HEK293 (cell line): ENCODE results near the gene KIAA0232.

Experiments used
- CTCF ChIA-PET: fragments of 350-600 bp; formaldehyde crosslinking; extraction: SDS; loops from one replicate; lab custom pipeline; 2021; ENCODE audit warnings: antibody characterized with exemption; lab: Yijun Ruan, JAX
- POLR2A ChIA-PET: fragments of 300-600 bp; formaldehyde crosslinking; extraction: SDS; loops from one replicate; lab custom pipeline; 2020; ENCODE audit warnings: antibody characterized with exemption, inconsistent platforms; lab: Yijun Ruan, JAX
- H3K27ac ChIP-seq: fragments of 200-500 bp; sonication (Bioruptor generic); 2 replicates; pipeline ENCODE4 v1.5.1; 2014; ENCODE audit warnings: low read depth, low read length, control low read depth, inconsistent platforms; ENCODE audit errors: extremely low read depth
- H3K36me3 ChIP-seq, 2 experiments: fragments of 200-500 bp in 1 of 2; sonication (Bioruptor generic) in 1 of 2; 1 replicate in 1 of 2; 2 replicates in 1 of 2; pipeline ENCODE4 v1.5.1; 2014 to 2017; ENCODE audit warnings: inconsistent platforms in 2 of 2, low read length in 2 of 2; ENCODE audit not compliant: control insufficient read depth in 2 of 2, insufficient read depth in 1 of 2
- H3K4me1 ChIP-seq: fragments of 200-500 bp; sonication (Bioruptor generic); 2 replicates; pipeline ENCODE4 v1.5.1; 2014; ENCODE audit warnings: mild to moderate bottlenecking, low read length, inconsistent platforms; ENCODE audit not compliant: control insufficient read depth, insufficient read depth
- H3K4me3 ChIP-seq: 2 replicates; pipeline ENCODE4 v1.5.1; 2011; ENCODE audit warnings: low read depth, mild to moderate bottlenecking, control low read depth, low read length, moderate library complexity
- H3K9me3 ChIP-seq: fragments of 200-500 bp; sonication (Bioruptor generic); 2 replicates; pipeline ENCODE4 v1.5.1; 2014; ENCODE audit warnings: low read depth, low read length, inconsistent platforms; ENCODE audit not compliant: control insufficient read depth, insufficient read depth
- BCL11B ChIP-seq: fragments of 450-650 bp; formaldehyde crosslinking; IDR thresholded peaks from 2 replicates; pipeline ENCODE4 v1.5.1; 2016; ENCODE audit warnings: low read depth, missing biosample characterization, missing genetic modification characterization
- EGR2 ChIP-seq: fragments of 450-650 bp; formaldehyde crosslinking; IDR thresholded peaks from 2 replicates; pipeline ENCODE4 v1.5.1; 2016; ENCODE audit warnings: low read depth, missing biosample characterization, missing genetic modification characterization
- IKZF3 ChIP-seq: fragments of 450-650 bp; IDR thresholded peaks from 2 replicates; pipeline ENCODE4 v1.5.0; 2018; ENCODE audit warnings: missing biosample characterization, mild to moderate bottlenecking, missing genetic modification characterization, moderate library complexity
- RBAK ChIP-seq: fragments of 450-650 bp; formaldehyde crosslinking; IDR thresholded peaks from 2 replicates; pipeline ENCODE4 v1.5.1; 2016; ENCODE audit warnings: missing biosample characterization, missing genetic modification characterization
- SETDB1 ChIP-seq: IDR thresholded peaks from one replicate; pipeline ENCODE4 v1.6.1; 2017; ENCODE audit warnings: mild to moderate bottlenecking, low read length, moderate library complexity, mixed read lengths; ENCODE audit not compliant: insufficient read length
- ZBTB48 ChIP-seq: fragments of 450-650 bp; formaldehyde crosslinking; IDR thresholded peaks from 2 replicates; pipeline ENCODE4 v1.5.1; 2016; ENCODE audit warnings: missing biosample characterization, missing genetic modification characterization
- ZNF169 ChIP-seq: fragments of 450-650 bp; formaldehyde crosslinking; IDR thresholded peaks from 2 replicates; pipeline ENCODE4 v1.5.1; 2016; ENCODE audit warnings: missing biosample characterization, missing genetic modification characterization
- ZNF175 ChIP-seq: fragments of 450-650 bp; formaldehyde crosslinking; IDR thresholded peaks from 2 replicates; pipeline ENCODE4 v1.5.1; 2016; ENCODE audit warnings: missing biosample characterization, missing genetic modification characterization
- ZNF24 ChIP-seq: fragments of 450-650 bp; formaldehyde crosslinking; IDR thresholded peaks from 2 replicates; pipeline ENCODE4 v1.5.1; 2016; ENCODE audit warnings: missing biosample characterization, missing genetic modification characterization
- ZNF404 ChIP-seq: fragments of 450-650 bp; formaldehyde crosslinking; IDR thresholded peaks from 2 replicates; pipeline ENCODE4 v1.5.1; 2017; ENCODE audit warnings: missing biosample characterization, missing genetic modification characterization
- ZNF521 ChIP-seq: fragments of 450-650 bp; formaldehyde crosslinking; IDR thresholded peaks from 2 replicates; pipeline ENCODE4 v1.5.1; 2017; ENCODE audit warnings: missing biosample characterization, mild to moderate bottlenecking, missing genetic modification characterization
- ZNF558 ChIP-seq: fragments of 450-650 bp; formaldehyde crosslinking; IDR thresholded peaks from 2 replicates; pipeline ENCODE4 v1.5.1; 2016; ENCODE audit warnings: missing biosample characterization, missing genetic modification characterization
- ZNF596 ChIP-seq: fragments of 450-650 bp; IDR thresholded peaks from 2 replicates; pipeline ENCODE4 v1.5.0; 2018; ENCODE audit warnings: missing biosample characterization, mild to moderate bottlenecking, missing genetic modification characterization, moderate library complexity
- ZNF664 ChIP-seq: fragments of 450-650 bp; formaldehyde crosslinking; IDR thresholded peaks from 2 replicates; pipeline ENCODE4 v1.5.1; 2016; ENCODE audit warnings: missing biosample characterization, missing genetic modification characterization
- ZNF776 ChIP-seq: fragments of 450-650 bp; formaldehyde crosslinking; IDR thresholded peaks from 2 replicates; pipeline ENCODE4 v1.5.0; 2017; ENCODE audit warnings: missing biosample characterization, missing genetic modification characterization, borderline replicate concordance
- TF ChIP-seq, protein P1 (sequence below): fragments of 450-650 bp; formaldehyde crosslinking; IDR thresholded peaks from 2 replicates; pipeline ENCODE4 v1.5.1; 2016; ENCODE audit warnings: missing biosample characterization, missing genetic modification characterization
- TF ChIP-seq, protein P2 (sequence below): fragments of 450-650 bp; formaldehyde crosslinking; IDR thresholded peaks from 2 replicates; pipeline ENCODE4 v1.5.1; 2016; ENCODE audit warnings: missing biosample characterization, missing genetic modification characterization
- TF ChIP-seq, protein P3 (sequence below): fragments of 450-650 bp; formaldehyde crosslinking; IDR thresholded peaks from 2 replicates; pipeline ENCODE4 v1.5.1; 2016; ENCODE audit warnings: missing biosample characterization, missing genetic modification characterization
- TF ChIP-seq, protein P4 (sequence below): fragments of 450-650 bp; formaldehyde crosslinking; IDR thresholded peaks from 2 replicates; pipeline ENCODE4 v1.5.1; 2016; ENCODE audit warnings: missing biosample characterization, missing genetic modification characterization

The KIAA0232 gene

DNA sequence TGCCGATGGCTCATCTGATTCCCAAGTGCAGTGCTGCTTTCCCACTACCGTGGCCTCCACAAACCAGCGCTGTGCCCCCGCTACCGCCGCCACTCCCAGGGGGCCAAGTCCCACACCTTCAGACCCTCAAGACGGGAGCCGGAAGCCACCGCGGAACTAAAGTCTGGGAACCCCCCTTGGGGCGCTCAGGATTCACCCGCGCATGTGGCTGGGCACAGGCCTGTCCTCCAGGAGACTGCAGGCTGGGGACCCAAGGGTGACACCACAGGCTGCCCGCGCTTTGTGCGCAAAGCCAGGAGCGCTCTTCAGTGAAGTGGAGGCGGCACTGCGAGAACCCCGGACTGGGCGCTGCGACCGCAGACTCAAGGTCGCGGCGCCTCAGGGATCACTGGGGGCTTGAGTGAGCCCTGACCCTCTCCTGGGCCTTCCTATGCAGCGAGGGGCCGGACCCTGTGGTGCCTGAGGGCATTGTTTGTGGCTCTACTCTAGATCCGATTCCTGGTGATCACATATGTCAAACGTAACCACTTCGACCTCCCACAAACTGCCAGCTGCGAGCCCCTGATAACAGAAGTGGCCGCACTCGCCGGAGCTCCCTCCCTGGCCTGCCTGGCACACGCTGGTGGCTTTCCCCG lies 106.7 kb downstream of the KIAA0232 start:
- Histone ChIP-seq H3K9me3 (no peaks in the 10 kb centered on the region), H3K4me1 (no peaks in the 10 kb centered on the region), H3K36me3 (peaks cover 0 to 3% of the 10 kb centered on the region in 2 experiments; a peak in 1 of 3 replicates), H3K27ac (no peak overlapping the region), H3K4me3 (no peak overlapping the region)
- ChIA-PET CTCF (no interaction called here), POLR2A (no interaction called here)
- TF ChIP-seq ZNF664 (tag by site-specific recombination): no peak
- TF ChIP-seq, protein P1, sequence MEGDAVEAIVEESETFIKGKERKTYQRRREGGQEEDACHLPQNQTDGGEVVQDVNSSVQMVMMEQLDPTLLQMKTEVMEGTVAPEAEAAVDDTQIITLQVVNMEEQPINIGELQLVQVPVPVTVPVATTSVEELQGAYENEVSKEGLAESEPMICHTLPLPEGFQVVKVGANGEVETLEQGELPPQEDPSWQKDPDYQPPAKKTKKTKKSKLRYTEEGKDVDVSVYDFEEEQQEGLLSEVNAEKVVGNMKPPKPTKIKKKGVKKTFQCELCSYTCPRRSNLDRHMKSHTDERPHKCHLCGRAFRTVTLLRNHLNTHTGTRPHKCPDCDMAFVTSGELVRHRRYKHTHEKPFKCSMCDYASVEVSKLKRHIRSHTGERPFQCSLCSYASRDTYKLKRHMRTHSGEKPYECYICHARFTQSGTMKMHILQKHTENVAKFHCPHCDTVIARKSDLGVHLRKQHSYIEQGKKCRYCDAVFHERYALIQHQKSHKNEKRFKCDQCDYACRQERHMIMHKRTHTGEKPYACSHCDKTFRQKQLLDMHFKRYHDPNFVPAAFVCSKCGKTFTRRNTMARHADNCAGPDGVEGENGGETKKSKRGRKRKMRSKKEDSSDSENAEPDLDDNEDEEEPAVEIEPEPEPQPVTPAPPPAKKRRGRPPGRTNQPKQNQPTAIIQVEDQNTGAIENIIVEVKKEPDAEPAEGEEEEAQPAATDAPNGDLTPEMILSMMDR (tag by site-specific recombination): no peak
- TF ChIP-seq EGR2 (tag by site-specific recombination): no peak
- TF ChIP-seq, protein P2, sequence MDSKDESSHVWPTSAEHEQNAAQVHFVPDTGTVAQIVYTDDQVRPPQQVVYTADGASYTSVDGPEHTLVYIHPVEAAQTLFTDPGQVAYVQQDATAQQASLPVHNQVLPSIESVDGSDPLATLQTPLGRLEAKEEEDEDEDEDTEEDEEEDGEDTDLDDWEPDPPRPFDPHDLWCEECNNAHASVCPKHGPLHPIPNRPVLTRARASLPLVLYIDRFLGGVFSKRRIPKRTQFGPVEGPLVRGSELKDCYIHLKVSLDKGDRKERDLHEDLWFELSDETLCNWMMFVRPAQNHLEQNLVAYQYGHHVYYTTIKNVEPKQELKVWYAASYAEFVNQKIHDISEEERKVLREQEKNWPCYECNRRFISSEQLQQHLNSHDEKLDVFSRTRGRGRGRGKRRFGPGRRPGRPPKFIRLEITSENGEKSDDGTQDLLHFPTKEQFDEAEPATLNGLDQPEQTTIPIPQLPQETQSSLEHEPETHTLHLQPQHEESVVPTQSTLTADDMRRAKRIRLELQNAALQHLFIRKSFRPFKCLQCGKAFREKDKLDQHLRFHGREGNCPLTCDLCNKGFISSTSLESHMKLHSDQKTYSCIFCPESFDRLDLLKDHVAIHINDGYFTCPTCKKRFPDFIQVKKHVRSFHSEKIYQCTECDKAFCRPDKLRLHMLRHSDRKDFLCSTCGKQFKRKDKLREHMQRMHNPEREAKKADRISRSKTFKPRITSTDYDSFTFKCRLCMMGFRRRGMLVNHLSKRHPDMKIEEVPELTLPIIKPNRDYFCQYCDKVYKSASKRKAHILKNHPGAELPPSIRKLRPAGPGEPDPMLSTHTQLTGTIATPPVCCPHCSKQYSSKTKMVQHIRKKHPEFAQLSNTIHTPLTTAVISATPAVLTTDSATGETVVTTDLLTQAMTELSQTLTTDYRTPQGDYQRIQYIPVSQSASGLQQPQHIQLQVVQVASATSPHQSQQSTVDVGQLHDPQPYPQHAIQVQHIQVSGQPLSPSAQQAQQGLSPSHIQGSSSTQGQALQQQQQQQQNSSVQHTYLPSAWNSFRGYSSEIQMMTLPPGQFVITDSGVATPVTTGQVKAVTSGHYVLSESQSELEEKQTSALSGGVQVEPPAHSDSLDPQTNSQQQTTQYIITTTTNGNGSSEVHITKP (tag by site-specific recombination): no peak
- no peak for TF ChIP-seq IKZF3 (tag by site-specific recombination)
- TF ChIP-seq RBAK (tag by site-specific recombination): no peak
- no peak for TF ChIP-seq ZNF558
- TF ChIP-seq ZNF404 (tag by site-specific recombination): no peak
- TF ChIP-seq ZBTB48 (tag by site-specific recombination): no peak
- no peak for TF ChIP-seq ZNF776 (tag by site-specific recombination)
- TF ChIP-seq BCL11B (tag by site-specific recombination): no peak
- no peak for TF ChIP-seq ZNF521 (tag by site-specific recombination)
- no peak for TF ChIP-seq SETDB1
- TF ChIP-seq, protein P3, sequence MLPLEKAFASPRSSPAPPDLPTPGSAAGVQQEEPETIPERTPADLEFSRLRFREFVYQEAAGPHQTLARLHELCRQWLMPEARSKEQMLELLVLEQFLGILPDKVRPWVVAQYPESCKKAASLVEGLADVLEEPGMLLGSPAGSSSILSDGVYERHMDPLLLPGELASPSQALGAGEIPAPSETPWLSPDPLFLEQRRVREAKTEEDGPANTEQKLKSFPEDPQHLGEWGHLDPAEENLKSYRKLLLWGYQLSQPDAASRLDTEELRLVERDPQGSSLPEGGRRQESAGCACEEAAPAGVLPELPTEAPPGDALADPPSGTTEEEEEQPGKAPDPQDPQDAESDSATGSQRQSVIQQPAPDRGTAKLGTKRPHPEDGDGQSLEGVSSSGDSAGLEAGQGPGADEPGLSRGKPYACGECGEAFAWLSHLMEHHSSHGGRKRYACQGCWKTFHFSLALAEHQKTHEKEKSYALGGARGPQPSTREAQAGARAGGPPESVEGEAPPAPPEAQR: no peak
- no peak for TF ChIP-seq ZNF169
- TF ChIP-seq, protein P4, sequence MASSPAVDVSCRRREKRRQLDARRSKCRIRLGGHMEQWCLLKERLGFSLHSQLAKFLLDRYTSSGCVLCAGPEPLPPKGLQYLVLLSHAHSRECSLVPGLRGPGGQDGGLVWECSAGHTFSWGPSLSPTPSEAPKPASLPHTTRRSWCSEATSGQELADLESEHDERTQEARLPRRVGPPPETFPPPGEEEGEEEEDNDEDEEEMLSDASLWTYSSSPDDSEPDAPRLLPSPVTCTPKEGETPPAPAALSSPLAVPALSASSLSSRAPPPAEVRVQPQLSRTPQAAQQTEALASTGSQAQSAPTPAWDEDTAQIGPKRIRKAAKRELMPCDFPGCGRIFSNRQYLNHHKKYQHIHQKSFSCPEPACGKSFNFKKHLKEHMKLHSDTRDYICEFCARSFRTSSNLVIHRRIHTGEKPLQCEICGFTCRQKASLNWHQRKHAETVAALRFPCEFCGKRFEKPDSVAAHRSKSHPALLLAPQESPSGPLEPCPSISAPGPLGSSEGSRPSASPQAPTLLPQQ: no peak
- TF ChIP-seq ZNF24 (tag by site-specific recombination): no peak
- no peak for TF ChIP-seq ZNF175
- TF ChIP-seq ZNF596 (tag by site-specific recombination): no peak
